Activated T-helper 2 cell treated with anti-CD3 and anti-CD28 coated beads, Interferon-gamma antibody, Interleukin-2, Interleukin-4, amounts not matched to agents 10 μg/mL and 5 μg/mL and 100 μg/mL, durations not matched to agents 14 hours and 24 hours and 36 hours (primary cell): ENCODE data around the gene GOLGA6B. TPM values are rescaled to one million over a fixed set of nuclear protein-coding genes. Genes with fewer than 3 reads are reported as not detected.
"Not testable (repeated sequence)": the region's sequence is repeated elsewhere in the genome, so short reads cannot be mapped to it uniquely, and the experiment has no call there.

Source experiments
- DNase-seq: peaks from one replicate; pipeline ENCODE4 v3.0.0; 2021; ENCODE audit warnings: low spot score
- H3K27ac Mint-ChIP-seq: one replicate; pipeline ENCODE4 v1.8.0; 2021; ENCODE audit warnings: mixed read lengths
- H3K27me3 Mint-ChIP-seq: one replicate; pipeline ENCODE4 v1.8.0; 2021; ENCODE audit warnings: low read depth, mixed read lengths
- H3K36me3 Mint-ChIP-seq: one replicate; pipeline ENCODE4 v1.8.0; 2021; ENCODE audit warnings: low read depth, mixed read lengths
- H3K4me1 Mint-ChIP-seq: one replicate; pipeline ENCODE4 v1.8.0; 2021; ENCODE audit warnings: low read depth, mixed read lengths
- H3K4me3 Mint-ChIP-seq: one replicate; pipeline ENCODE4 v1.8.0; 2021; ENCODE audit warnings: low read depth, mild to moderate bottlenecking, moderate library complexity, mixed read lengths
- H3K9me3 Mint-ChIP-seq: one replicate; pipeline ENCODE4 v1.8.0; 2021; ENCODE audit warnings: mixed read lengths
- intact Hi-C: fragments of 100-400 bp; cut with micrococcal nuclease; formaldehyde crosslinking; loops from one replicate; pipeline ENCODE4 v1.15.1; 2023
- total RNA-seq: library from RNA; stranded (reverse); gene quantifications from 2 replicates; pipeline ENCODE4 v1.2.3, GENCODE V29; 2022

GOLGA6B gene, protein sequence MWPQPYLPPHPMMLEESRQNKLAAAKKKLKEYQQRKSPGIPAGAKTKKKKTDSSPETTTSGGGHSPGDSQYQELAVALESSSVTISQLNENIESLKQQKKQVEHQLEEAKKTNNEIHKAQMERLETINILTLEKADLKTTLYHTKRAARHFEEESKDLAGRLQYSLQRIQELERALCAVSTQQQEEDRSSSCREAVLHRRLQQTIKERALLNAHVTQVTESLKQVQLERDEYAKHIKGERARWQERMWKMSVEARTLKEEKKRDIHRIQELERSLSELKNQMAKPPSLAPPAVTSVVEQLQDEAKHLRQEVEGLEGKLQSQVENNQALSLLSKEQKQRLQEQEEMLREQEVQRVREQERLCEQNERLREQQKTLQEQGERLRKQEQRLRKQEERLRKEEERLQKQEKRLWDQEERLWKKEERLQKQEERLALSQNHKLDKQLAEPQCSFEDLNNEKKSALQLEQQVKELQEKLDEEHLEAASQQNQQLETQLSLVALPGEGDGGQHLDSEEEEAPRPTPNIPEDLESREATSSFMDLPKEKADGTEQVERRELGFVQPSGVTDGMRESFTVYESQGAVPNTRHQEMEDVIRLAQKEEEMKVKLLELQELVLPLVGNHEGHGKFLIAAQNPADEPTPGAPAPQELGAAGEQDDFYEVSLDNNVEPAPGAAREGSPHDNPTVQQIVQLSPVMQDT
- not detected in 2 replicates for total RNA-seq

DNA sequence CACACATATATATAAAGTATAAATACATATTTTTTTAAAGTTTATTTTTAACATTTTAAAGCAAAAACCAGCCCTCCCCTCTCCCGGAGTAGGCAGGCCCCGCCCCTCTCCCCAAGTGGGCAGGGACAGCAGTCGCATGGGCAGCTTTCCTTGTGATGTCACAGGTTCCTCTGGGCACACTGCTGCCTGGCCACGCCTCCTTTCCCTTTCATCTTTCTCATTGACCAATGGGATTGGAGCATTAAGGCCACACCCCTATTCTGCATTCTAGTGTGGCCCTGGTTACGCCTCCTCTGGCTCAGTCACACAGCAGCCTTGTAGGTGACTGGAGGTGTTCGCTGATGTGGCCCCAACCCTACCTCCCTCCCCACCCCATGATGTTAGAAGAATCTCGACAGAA, at the start of gene GOLGA6B:
Gene GOLGA6B (plus strand): TSS at position 301 of the 400 bp plus-strand sequence. CDS start 41 bp downstream, at position 342.
- H3K27ac Mint-ChIP-seq, intact Hi-C loops, H3K4me3 Mint-ChIP-seq, H3K9me3 Mint-ChIP-seq, DNase-seq, H3K4me1 Mint-ChIP-seq, H3K36me3 Mint-ChIP-seq, H3K27me3 Mint-ChIP-seq: not testable (repeated sequence)

DNA sequence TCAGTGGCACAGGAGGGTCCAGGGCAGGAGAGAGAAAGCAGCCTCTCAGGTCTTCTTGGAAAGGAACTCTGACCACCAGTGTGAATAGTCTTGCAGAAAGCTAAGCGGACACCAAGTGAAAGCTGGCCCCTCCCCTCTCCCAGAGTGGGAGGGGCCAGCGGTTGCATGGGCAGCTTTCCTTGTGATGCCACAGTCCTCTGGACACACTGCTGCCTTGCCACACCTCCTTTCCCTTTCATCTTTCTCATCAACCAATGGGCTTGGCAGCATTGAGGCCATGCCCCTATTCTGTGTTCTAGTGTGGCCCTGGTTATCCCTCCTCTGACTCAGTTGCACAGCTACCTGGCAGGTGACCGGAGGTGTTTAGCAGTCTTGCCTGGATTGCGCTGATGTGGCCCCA, 49.7 kb upstream of the GOLGA6B start:
- Mint-ChIP-seq H3K27me3 (peaks cover 11% of the 10 kb centered on the region), H3K4me3 (no peak overlapping the region), H3K27ac (no peak overlapping the region), H3K4me1 (no peaks in the 10 kb centered on the region), H3K9me3 (no peaks in the 10 kb centered on the region), H3K36me3 (no peaks in the 10 kb centered on the region)
- intact Hi-C loops, result loop anchor here (10.0 kb wide), 1 partner anchor 70 kb away; no protein-coding TSS in a partner anchor
- no peak for DNase-seq

DNA sequence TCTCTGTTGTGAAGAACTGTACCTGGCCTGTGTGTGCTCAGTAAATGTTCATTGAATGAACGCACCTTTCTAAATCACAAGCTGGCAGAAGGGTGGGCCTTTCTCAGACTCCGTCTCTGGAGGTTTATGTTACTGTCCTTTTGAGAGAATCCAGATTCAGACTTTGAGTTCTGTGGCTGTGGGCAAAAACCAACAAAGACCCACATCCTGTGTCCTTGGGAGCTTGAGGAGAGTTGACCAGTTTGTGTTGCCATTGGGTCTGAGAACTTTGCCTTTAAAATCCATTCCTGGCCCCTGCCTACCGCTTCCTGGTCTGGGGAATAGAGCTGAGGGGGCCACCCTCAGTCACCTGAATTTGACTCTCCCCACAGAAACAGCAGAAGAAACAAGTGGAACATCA, 46.4 kb upstream of the GOLGA6B start:
- not testable (repeated sequence) for H3K27ac Mint-ChIP-seq, H3K4me3 Mint-ChIP-seq, H3K4me1 Mint-ChIP-seq, DNase-seq, H3K27me3 Mint-ChIP-seq, H3K36me3 Mint-ChIP-seq, H3K9me3 Mint-ChIP-seq
- intact Hi-C loops, result loop anchor here (10.0 kb wide), 1 partner anchor 67 kb away; no protein-coding TSS in a partner anchor

DNA sequence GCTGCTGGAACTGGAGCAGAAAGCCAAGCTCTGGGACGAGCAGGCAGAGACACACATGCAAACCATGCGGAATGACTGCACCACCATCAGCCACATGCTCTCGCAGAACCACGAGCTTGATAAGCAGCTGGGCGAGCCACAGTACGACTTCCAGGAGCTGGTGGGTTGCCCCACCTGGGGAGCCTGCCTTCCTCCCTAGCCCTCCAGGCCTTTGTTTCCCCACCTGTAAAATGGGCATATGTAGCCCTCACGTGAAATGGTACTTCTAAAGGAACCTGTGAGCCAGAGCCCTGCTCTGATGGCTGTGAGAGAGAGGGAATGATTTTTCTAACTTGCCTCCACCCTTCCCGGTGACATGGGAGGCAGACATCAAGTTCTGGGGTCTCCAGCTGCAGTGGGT, 44.6 kb upstream of the GOLGA6B start:
- intact Hi-C loops, result loop anchor here (10.0 kb wide), 1 partner anchor 65 kb away; no protein-coding TSS in a partner anchor
- Mint-ChIP-seq H3K36me3 (no peaks in the 10 kb centered on the region), H3K4me1 (no peaks in the 10 kb centered on the region), H3K27ac (no peak overlapping the region), H3K4me3 (no peak overlapping the region), H3K9me3 (no peaks in the 10 kb centered on the region), H3K27me3 (no peaks in the 10 kb centered on the region)
- no peak for DNase-seq

DNA sequence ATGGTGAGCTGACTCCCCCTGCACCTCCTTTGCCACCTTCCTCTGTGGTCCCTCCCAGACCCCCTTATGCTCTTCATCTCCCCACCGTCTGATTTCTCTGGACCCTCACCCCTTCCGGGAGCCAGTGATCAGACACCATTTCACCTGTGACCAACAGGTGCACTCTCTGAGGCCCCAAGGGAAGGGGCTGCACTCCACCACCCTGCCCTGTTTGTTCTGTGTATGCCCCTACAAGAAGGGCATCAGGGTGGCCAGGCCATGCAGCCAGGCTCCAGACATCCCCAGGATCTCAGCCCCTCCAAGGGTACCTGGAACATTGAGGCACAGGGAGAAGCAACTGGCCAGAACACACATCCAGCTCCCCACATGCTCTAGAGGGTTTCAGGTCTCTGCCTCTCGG, 42.2 kb upstream of the GOLGA6B start:
- H3K4me1 Mint-ChIP-seq, H3K27ac Mint-ChIP-seq, H3K36me3 Mint-ChIP-seq, DNase-seq, intact Hi-C loops, H3K4me3 Mint-ChIP-seq, H3K27me3 Mint-ChIP-seq, H3K9me3 Mint-ChIP-seq: not testable (repeated sequence)

DNA sequence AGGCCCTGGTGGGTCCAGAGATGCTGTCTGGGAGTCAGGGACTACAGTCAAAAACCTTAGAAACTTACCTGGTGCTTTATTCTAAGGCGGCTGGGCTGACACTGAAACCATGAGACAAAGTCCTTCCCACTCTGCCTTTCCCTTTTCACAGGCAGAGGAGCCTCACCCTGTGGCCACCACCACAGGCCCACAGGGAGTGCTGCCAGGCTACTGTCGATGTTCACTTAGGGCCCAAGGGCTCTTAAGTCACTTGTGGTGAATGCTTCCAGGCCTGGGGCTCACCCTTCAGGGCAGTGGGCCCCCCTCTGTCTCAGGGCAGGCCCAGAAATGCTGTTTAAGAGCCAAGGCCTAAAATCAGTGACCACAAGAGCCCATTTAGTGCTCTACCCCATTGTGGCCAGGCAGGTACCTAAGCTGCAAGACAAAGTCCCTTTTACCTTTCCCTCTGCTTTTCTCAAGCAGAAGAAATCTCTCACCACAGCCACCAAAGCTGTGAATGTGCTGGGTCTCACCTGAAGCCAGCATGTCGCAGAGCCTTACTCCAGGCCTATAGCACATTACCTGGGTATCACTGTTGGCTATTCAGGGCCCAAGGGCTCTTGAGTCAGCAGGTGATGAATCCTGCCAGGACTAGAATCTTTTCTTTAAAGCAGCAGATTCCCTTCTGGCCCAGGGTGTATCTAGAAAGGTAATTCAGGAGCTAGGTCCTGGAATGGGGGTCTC, 39.5 kb upstream of the GOLGA6B start:
- intact Hi-C loops, result no loop called here
- Mint-ChIP-seq H3K27me3 (no peaks in the 10 kb centered on the region), H3K4me1 (no peaks in the 10 kb centered on the region)

DNA sequence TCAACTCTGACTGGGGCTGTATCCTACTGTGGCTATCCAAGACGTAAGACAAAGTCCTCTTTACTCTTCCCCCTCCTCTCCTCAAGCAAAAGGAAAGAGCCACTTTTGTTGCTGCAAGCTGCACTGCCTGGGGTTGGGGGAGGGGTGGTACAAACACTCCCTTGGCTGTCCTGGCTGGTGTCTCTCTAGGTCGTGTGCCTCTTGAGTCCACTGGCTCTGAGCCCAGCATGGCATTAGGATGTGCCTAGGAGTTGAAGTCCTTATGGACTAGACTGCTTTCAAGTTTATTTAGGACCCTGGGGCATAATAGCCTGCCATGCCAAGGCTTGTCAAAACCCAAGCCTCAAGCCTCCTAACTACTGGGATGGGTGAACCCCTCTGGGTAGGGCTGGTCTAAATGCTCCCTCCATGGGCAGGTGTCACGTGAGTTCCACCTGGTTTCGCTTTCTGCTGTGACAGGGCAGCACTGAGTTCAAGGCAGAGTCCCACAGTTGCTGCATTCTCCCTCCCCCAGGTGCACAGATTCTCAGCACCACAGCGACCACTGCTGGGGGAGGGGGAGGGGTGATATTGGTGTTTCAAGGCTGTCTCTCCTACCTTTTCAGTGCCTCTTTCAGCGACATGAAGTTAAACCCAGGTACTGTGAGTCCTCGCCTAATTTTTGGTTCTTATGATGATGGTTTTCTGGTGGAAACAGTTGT, 38.8 kb upstream of the GOLGA6B start:
- H3K4me1 Mint-ChIP-seq, intact Hi-C loops, H3K27ac Mint-ChIP-seq, H3K27me3 Mint-ChIP-seq, H3K36me3 Mint-ChIP-seq, H3K4me3 Mint-ChIP-seq, DNase-seq, H3K9me3 Mint-ChIP-seq: not testable (repeated sequence)

More for the DNA sequence above, 39.5 kb upstream of the GOLGA6B start:
- Mint-ChIP-seq H3K27ac (no peak overlapping the region), H3K4me3 (no peak overlapping the region), H3K9me3 (no peaks in the 10 kb centered on the region), H3K36me3 (no peaks in the 10 kb centered on the region)
- DNase-seq, result no peak

DNA sequence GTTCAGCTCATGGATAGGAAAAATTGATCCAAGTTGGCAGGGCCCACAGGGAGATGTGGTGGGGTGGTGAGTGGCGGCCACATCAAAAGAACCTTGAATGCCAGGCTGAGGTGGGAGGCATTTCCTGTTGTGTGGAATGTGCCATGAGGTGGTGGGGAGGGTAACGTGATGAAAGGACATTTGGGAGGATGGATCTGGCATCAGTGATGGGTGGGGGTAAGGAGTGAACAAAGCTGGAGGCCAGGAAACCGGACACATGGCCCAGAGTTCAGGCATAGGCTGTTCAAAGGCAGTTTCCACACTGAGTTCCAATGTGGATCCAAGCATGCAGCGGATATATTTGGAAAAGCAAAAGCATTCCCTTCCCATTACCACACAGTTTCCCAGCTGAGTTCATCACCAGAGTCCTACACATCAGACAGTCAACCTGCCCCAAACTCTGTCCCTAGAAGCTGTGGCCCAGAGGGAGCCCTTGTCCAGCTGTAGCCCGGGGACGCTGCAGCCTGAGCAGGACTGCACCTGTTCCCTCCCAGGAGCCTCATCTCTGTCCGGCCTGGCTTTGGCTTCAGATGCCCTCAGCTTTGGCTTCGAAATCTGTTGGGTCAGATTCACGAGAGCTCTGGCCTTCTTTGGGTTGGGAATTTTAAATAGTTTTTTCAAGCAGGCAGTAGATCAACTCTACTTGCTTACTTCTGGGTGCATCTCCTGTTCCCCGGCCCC, 37.8 kb upstream of the GOLGA6B start:
- Mint-ChIP-seq H3K9me3 (no peaks in the 10 kb centered on the region), H3K4me1 (no peaks in the 10 kb centered on the region), H3K27ac (no peak overlapping the region), H3K27me3 (no peaks in the 10 kb centered on the region), H3K36me3 (no peaks in the 10 kb centered on the region), H3K4me3 (no peak overlapping the region)
- no peak for DNase-seq
- intact Hi-C loops, result no loop called here

DNA sequence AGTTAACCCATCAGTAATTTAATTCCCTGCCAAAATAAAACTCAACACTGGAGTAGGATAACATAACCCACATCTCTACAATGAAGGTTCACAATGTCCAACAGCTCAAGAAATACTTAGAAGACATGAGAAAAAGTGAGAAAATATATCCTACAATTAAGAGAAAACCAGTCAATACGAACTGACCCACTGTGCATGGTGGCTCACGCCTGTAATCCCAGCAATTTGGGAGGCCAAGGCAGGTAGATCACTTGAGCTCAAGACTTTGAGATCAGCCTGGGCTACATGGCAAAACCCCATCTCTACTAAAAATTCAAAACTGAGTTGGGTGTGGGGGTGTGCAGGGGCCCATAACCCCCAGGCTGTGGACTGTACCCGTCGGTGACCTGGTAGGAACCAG, 30.6 kb upstream of the GOLGA6B start:
- H3K9me3 Mint-ChIP-seq, H3K4me3 Mint-ChIP-seq, H3K27me3 Mint-ChIP-seq, H3K27ac Mint-ChIP-seq, H3K36me3 Mint-ChIP-seq, intact Hi-C loops, DNase-seq, H3K4me1 Mint-ChIP-seq: not testable (repeated sequence)

DNA sequence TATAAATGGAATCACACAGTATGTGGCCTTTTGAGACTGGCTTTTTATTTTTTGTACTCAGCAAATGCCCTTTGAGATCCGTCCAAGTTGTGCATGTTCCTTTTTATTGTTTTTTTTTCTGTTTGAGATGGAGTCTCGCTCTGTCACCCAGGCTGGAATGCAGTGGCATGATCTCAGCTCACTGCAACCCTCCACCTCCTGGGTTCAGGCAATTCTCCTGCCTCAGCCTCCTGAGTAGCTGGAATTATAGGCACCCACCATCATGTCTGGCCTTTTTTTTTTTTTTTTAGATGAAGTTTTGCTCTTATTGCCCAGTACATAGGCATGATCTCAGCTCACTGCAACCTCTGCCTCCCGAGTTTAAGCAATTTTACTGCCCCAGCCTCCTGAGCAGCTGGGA, 28.3 kb upstream of the GOLGA6B start:
- DNase-seq, H3K27ac Mint-ChIP-seq, H3K4me1 Mint-ChIP-seq, H3K36me3 Mint-ChIP-seq, intact Hi-C loops, H3K4me3 Mint-ChIP-seq, H3K27me3 Mint-ChIP-seq, H3K9me3 Mint-ChIP-seq: not testable (repeated sequence)

DNA sequence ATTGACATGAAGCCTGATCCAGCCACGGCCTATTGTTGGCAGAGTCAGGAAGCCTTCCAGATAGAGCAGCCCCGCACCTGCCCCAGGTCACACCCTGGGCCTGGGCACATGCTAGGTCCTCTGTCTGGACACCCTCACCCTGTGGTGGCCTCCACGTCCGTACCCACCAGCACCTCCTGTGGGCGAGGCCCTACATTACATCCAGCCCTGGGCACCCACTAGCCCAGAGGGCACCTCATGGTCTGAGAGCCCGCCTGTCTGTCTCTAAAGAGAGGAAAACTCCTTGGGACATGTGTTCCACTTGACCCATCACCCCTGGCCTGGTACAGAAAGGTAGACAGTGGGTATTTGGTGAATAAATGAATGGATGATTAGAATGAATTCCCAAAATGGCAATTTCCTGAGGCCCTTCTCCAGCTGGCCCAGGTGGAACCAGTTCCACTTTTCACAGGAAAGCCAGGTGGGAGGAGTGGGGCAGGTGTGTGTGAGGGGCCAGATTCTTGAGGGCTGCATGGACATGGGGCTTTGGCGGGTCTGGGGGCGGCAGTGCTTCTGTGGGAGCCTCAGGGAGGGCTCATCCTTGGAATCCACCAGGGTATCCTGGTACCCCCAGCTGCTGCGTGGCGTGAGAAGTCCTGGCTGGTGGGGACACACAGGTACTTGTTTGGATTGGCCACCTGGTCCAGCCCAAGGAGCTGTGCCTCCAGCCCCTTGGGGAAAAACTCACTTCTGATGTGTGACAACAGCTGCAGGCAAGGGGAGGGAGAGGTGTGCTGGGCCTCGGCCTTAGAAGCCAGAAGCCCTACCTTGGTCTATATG, 26.0 kb upstream of the GOLGA6B start:
- intact Hi-C loops, H3K9me3 Mint-ChIP-seq, H3K4me3 Mint-ChIP-seq, H3K27me3 Mint-ChIP-seq, H3K27ac Mint-ChIP-seq, H3K36me3 Mint-ChIP-seq, DNase-seq, H3K4me1 Mint-ChIP-seq: not testable (repeated sequence)
